ENCODE measurements around the gene BMAL2. TPM values are rescaled to one million over a fixed set of nuclear protein-coding genes. Genes with fewer than 3 reads are reported as not detected.
A peak's percentile ranks its signal among the peaks of the same experiment; 100 is the strongest.

Gene BMAL2
- total and polyA plus RNA-seq, 3 experiments from 2014 or later = 0.10 to 22.4 (median 21.6) TPM

DNA sequence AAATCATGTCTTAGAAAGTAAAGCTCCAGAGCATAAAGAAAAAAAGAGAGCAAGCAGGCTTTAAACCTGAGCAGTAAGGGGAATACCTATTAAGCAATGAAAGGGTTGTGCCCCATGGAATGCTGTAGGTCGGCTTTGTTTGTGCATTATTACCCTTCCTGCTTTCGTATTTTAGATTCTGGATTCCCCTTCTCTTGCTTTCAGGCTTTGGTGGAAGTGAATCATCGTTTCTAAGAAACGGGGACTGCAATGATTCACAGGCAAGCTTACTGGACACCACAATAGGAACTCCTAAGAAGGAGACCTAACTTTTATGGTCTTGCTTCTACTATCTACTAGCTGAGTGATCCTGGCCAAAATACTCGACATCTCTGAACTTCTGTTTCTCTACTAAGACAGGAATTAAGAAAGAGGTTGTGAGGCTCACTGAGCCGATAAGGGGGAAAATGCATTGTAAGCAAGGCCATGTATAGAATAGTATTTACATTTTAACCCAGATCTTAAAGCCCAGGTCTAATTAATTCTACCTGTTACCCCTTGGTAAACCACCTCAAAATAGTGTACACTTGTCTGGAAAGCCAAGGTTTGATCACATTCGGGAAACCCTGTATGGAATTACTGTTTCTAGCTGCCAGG is 1.2 kb upstream of the BMAL2 start:
- Mint-ChIP-seq H3K4me1 (peaks cover 18 to 24% (median 22%) of the 10 kb centered on the region in 3 donors), H3K9me3 (no peaks in the 10 kb centered on the region), H3K4me3 (peak overlapping the region in 4 of 7 donors; percentile 1 to 62 (median 32)), H3K27me3 (peaks cover 23 to 51% of the 10 kb centered on the region in 2 donors), H3K36me3 (peaks cover 6 to 8% (median 7%) of the 10 kb centered on the region in 3 donors), H3K27ac (peak overlapping the region in 1 of 8 donors; percentile 7)
- Histone ChIP-seq H3K27ac (ENCODE audit: low read depth, low read length) (no peak overlapping the region), H3K4me1 (ENCODE audit: insufficient read depth, low read length) (peaks cover 11% of the 10 kb centered on the region), H3K9me3 (ENCODE audit: low read length) (no peaks in the 10 kb centered on the region), H3K4me3 (ENCODE audit: low read length) (no peak overlapping the region), H3K27me3 (ENCODE audit: insufficient read depth, low read length, poor library complexity, severe bottlenecking) (peaks cover 29% of the 10 kb centered on the region), H3K36me3 (ENCODE audit: insufficient read depth, low read length) (no peaks in the 10 kb centered on the region)
- no peak for DNase-seq
- ChIA-PET CTCF (interaction anchor here (1.6 kb wide), 1 partner anchor 9 kb away, joined by 4 read pairs; no protein-coding TSS in a partner anchor), POLR2A (no interaction called here)

DNA sequence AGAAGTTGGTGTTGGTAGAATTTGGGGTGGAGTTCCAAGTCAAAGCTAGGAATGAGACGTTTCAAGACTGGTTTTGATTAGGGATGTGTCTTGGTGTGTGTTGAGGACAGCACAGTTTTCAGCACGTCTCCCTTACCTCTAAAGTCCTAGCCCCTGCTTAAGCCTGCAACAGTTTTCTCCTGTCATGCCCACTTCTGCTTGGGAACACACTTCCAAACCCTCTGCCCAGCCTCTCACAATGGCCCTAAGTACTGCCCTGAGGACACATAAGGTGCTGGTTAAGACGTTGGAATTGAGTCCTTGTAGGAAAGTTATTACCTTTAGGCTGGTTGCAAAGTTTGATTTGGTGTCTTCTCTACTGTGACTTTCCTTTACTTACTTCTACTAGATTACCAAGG is 710 bp upstream of the BMAL2 start:
- no peak for DNase-seq
- POLR2A ChIA-PET = no interaction called here
- no peak overlapping the region for H3K4me3 ChIP-seq (ENCODE audit: low read length)
- peaks cover 29% of the 10 kb centered on the region for H3K27me3 ChIP-seq (ENCODE audit: insufficient read depth, low read length, poor library complexity, severe bottlenecking)
- H3K4me1 Mint-ChIP-seq = peaks cover 18 to 24% (median 22%) of the 10 kb centered on the region in 3 donors
- H3K27ac Mint-ChIP-seq = peak overlapping the region in 1 of 8 donors; percentile 26
- no peaks in the 10 kb centered on the region for H3K9me3 ChIP-seq (ENCODE audit: low read length)
- H3K27ac ChIP-seq (ENCODE audit: low read depth, low read length) = no peak overlapping the region
- peaks cover 23 to 51% of the 10 kb centered on the region in 2 donors for H3K27me3 Mint-ChIP-seq
- H3K4me1 ChIP-seq (ENCODE audit: insufficient read depth, low read length) = peaks cover 11% of the 10 kb centered on the region
- no peaks in the 10 kb centered on the region for H3K36me3 ChIP-seq (ENCODE audit: insufficient read depth, low read length)
- CTCF ChIA-PET = interaction anchor here (1.6 kb wide), 1 partner anchor 9 kb away, joined by 4 read pairs; no protein-coding TSS in a partner anchor
- peak overlapping the region; percentile 25 to 79 (median 68) for H3K4me3 Mint-ChIP-seq
- no peaks in the 10 kb centered on the region for H3K9me3 Mint-ChIP-seq
- H3K36me3 Mint-ChIP-seq = peaks cover 4 to 6% (median 6%) of the 10 kb centered on the region in 3 donors

DNA sequence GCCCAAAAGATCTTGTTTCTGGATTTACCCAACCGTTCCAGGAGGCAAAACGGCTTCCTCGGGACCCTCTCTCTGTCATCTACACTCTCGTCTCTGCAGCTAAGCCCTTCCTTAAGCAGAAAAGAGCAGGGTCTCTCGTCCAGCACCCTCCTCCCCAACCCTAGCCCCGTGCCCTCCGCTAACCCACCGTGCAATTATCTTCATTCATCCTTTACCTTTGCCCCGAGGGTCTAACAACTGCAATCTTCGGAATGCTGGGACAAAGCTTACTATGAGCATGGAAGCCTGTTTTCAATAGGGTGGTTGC is 276 bp upstream of the BMAL2 start:
- Mint-ChIP-seq H3K27ac (peak overlapping the region in 2 of 8 donors; percentile 26 to 84), H3K27me3 (peaks cover 24 to 51% of the 10 kb centered on the region in 2 donors), H3K4me1 (peaks cover 18 to 24% (median 22%) of the 10 kb centered on the region in 3 donors), H3K4me3 (peak overlapping the region; percentile 44 to 79 (median 68)), H3K36me3 (peaks cover 3 to 5% (median 4%) of the 10 kb centered on the region in 3 donors), H3K9me3 (no peaks in the 10 kb centered on the region)
- H3K4me1 ChIP-seq (ENCODE audit: insufficient read depth, low read length) = peaks cover 11% of the 10 kb centered on the region
- POLR2A ChIA-PET = no interaction called here
- H3K27me3 ChIP-seq (ENCODE audit: insufficient read depth, low read length, poor library complexity, severe bottlenecking) = peaks cover 29% of the 10 kb centered on the region
- DNase-seq = no peak
- CTCF ChIA-PET = no interaction called here
- peak overlapping the region; percentile 38 for H3K4me3 ChIP-seq (ENCODE audit: low read length)
- H3K27ac ChIP-seq (ENCODE audit: low read depth, low read length) = no peak overlapping the region
- no peaks in the 10 kb centered on the region for H3K9me3 ChIP-seq (ENCODE audit: low read length)
- no peaks in the 10 kb centered on the region for H3K36me3 ChIP-seq (ENCODE audit: insufficient read depth, low read length)

DNA sequence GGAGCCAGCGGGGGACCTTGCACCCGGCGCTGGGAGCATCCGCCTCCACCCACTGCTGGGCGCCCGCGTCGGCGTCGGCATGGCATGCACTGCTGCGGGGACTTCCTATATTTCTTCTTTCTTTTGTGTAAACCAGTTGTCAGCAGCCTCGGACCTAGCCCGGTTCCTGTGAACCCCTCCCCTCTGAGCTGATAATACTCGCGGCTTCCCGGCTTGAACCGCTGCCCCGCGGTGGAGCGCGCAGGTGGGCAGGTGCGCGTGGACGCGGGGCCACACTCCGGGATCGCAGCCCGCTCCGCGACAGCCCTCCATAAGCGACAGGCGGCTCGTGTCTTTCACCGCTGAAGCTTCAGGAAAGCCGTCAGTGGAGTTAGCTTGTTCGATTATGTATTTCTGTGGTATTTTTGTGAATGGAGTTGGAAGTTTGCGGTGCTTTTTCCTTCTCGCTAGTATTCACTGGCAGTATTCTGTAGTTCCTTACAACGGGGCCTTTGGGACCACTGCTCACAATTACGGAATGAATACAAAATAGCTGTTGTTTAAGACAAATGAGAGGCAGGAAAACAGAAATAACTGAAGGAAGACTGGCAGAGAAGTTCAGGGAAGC is 870 bp downstream of the BMAL2 start:
- Histone ChIP-seq H3K27ac (ENCODE audit: low read depth, low read length) (no peak overlapping the region), H3K4me3 (ENCODE audit: low read length) (peak overlapping the region; percentile 48), H3K36me3 (ENCODE audit: insufficient read depth, low read length) (no peaks in the 10 kb centered on the region), H3K4me1 (ENCODE audit: insufficient read depth, low read length) (peaks cover 11% of the 10 kb centered on the region), H3K9me3 (ENCODE audit: low read length) (no peaks in the 10 kb centered on the region), H3K27me3 (ENCODE audit: insufficient read depth, low read length, poor library complexity, severe bottlenecking) (peaks cover 29% of the 10 kb centered on the region)
- Mint-ChIP-seq H3K4me1 (peaks cover 18 to 24% (median 22%) of the 10 kb centered on the region in 3 donors), H3K27me3 (peaks cover 25 to 51% of the 10 kb centered on the region in 2 donors), H3K4me3 (peak overlapping the region; percentile 82 to 90 (median 85)), H3K27ac (peak overlapping the region in 2 of 8 donors; percentile 17 to 61), H3K36me3 (peaks cover 0 to 2% (median 0%) of the 10 kb centered on the region in 3 donors), H3K9me3 (no peaks in the 10 kb centered on the region)
- ChIA-PET CTCF (no interaction called here), POLR2A (no interaction called here)
- DNase-seq = peak in 3 of 5 donors; percentile 4 to 17 (median 7)

DNA sequence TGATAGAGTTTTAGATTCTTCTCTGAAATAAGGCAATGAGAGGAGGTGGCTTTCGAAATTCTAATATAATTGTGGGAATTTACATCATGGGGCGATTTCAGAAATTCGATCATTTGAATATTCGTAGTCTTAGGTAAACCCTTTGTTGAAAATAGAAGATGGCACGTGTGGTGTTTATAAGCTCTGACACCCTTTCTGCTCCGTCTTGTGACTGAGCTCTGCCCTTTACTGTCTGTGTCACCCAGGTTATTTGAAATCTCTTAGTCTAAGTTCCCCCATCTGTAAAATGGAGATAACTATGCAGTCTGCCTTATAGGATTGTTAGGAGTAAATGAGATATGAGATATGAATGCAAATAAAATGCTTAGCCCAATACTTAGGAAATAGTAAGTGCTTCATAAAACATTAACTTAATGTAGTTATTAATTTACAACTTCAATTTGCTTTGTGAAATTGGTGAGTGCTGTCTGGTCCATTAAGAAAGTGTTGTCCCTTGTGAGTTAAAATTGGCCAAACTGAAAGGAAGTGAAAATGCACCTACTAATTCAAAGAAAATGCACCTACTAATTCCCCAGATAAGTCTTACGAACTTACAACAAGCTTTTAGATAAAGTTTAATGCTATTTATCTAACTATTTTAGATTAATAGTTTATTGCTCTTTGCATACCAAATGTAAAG is 1.5 kb downstream of the BMAL2 start:
- Histone ChIP-seq H3K27me3 (ENCODE audit: insufficient read depth, low read length, poor library complexity, severe bottlenecking) (peaks cover 29% of the 10 kb centered on the region), H3K27ac (ENCODE audit: low read depth, low read length) (no peak overlapping the region), H3K4me1 (ENCODE audit: insufficient read depth, low read length) (peaks cover 11% of the 10 kb centered on the region), H3K9me3 (ENCODE audit: low read length) (no peaks in the 10 kb centered on the region), H3K4me3 (ENCODE audit: low read length) (peak overlapping the region; percentile 48), H3K36me3 (ENCODE audit: insufficient read depth, low read length) (no peaks in the 10 kb centered on the region)
- no peak for DNase-seq
- Mint-ChIP-seq H3K9me3 (no peaks in the 10 kb centered on the region), H3K27ac (no peak overlapping the region), H3K4me3 (peak overlapping the region; percentile 82 to 90 (median 85)), H3K4me1 (peaks cover 18 to 24% (median 22%) of the 10 kb centered on the region in 3 donors), H3K36me3 (peaks cover 0 to 2% (median 0%) of the 10 kb centered on the region in 3 donors), H3K27me3 (peaks cover 25 to 51% of the 10 kb centered on the region in 2 donors)
- POLR2A ChIA-PET = no interaction called here
- CTCF ChIA-PET = no interaction called here

DNA sequence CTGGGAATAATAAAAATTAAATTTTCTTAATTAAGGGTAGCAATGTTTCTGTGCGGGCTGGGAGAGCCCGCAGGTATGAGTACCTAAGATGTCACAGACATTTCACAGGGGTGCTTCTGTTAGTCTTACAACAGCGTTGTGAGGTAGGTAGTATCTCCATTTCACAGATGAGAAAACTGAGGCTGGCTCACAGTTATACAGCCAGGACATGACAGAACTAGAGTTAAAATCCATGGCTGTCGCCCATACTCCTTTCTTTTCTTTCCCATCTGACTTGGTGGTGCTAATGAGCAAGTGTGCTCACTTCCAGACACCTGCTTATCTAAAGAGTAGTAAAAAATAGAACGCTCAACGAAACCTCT is 2.1 kb downstream of the BMAL2 start:
- Mint-ChIP-seq H3K27me3 (peaks cover 25 to 49% of the 10 kb centered on the region in 2 donors), H3K4me1 (peaks cover 18 to 24% (median 22%) of the 10 kb centered on the region in 3 donors), H3K27ac (peak overlapping the region in 1 of 8 donors; percentile 52), H3K4me3 (peak overlapping the region in 1 of 7 donors; percentile 90), H3K9me3 (no peaks in the 10 kb centered on the region), H3K36me3 (peaks cover 0 to 2% (median 0%) of the 10 kb centered on the region in 3 donors)
- H3K4me1 ChIP-seq (ENCODE audit: insufficient read depth, low read length) = peaks cover 11% of the 10 kb centered on the region
- no peaks in the 10 kb centered on the region for H3K9me3 ChIP-seq (ENCODE audit: low read length)
- no peak overlapping the region for H3K4me3 ChIP-seq (ENCODE audit: low read length)
- ChIA-PET POLR2A (no interaction called here), CTCF (no interaction called here)
- no peak for DNase-seq
- no peaks in the 10 kb centered on the region for H3K36me3 ChIP-seq (ENCODE audit: insufficient read depth, low read length)
- H3K27me3 ChIP-seq (ENCODE audit: insufficient read depth, low read length, poor library complexity, severe bottlenecking) = peaks cover 29% of the 10 kb centered on the region
- no peak overlapping the region for H3K27ac ChIP-seq (ENCODE audit: low read depth, low read length)

DNA sequence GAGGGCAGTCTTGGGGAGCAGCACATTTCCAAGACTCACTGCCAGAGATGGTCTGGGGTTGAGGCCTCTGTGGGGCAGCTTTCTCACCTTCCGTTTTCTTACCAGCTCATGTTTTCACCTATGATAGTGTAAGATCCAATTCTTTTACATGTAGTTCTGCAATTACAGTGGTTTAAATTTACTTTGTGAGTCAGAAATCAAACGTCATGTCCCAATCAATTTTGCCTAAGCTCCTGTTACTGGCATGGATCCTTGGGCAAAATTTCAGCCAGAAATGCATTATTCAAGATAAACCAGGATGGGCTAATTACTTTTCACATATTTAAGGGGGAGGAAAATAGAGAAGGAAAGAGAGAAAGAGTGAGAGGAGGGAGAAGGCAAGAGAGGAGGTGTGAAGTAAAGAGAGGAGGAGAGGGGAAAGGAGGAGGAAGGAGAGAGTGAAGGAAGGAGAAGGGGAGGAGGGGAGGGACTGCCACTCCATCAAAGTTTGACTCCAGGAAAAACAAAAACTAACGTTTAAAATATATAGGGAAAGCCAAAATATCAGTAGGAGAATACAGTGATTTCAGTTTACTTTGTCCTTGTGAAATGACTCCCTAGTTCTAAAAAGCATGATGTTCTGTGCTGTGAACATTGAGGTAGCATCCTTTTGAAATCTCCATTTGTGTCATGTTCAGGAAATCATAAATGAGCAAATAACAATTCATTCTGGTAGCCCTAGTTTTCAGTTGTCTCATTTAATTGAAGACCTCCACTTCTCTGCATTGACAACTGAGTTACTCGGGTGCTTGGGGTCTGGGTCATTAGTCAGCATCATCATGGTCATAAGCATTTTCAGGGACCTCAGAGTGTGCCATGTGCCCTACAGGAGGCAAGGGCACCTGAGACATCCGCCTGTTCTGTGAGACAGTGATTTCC is 3.0 kb downstream of the BMAL2 start:
- no peak for DNase-seq
- peaks cover 18 to 24% (median 22%) of the 10 kb centered on the region in 3 donors for H3K4me1 Mint-ChIP-seq
- Histone ChIP-seq H3K9me3 (ENCODE audit: low read length) (no peaks in the 10 kb centered on the region), H3K27me3 (ENCODE audit: insufficient read depth, low read length, poor library complexity, severe bottlenecking) (peaks cover 29% of the 10 kb centered on the region), H3K4me1 (ENCODE audit: insufficient read depth, low read length) (peaks cover 11% of the 10 kb centered on the region), H3K36me3 (ENCODE audit: insufficient read depth, low read length) (no peaks in the 10 kb centered on the region), H3K27ac (ENCODE audit: low read depth, low read length) (no peak overlapping the region), H3K4me3 (ENCODE audit: low read length) (no peak overlapping the region)
- ChIA-PET CTCF (no interaction called here), POLR2A (no interaction called here)
- peaks cover 0 to 2% (median 0%) of the 10 kb centered on the region in 3 donors for H3K36me3 Mint-ChIP-seq
- H3K4me3 Mint-ChIP-seq = peak overlapping the region in 1 of 7 donors; percentile 23
- peaks cover 25 to 43% of the 10 kb centered on the region in 2 donors for H3K27me3 Mint-ChIP-seq
- no peak overlapping the region for H3K27ac Mint-ChIP-seq
- no peaks in the 10 kb centered on the region for H3K9me3 Mint-ChIP-seq
